Lung (tissue), 12 donors: ENCODE measurements around the gene OR4B1. TPM values are rescaled to one million over a fixed set of nuclear protein-coding genes. Genes with fewer than 3 reads are reported as not detected.
"Not testable (repeated sequence)": the region's sequence is repeated elsewhere in the genome, so short reads cannot be mapped to it uniquely, and the experiment has no call there.

Experiments
- ATAC-seq: fragments of 200-7000 bp; cut with Tn5 transposase; one replicate; pipeline ENCODE4 v1.9.1; 2020; ENCODE audit warnings: moderate number of reproducible peaks; ENCODE audit not compliant: insufficient read depth, low FRiP score
- DNase-seq, 3 donors: peaks; one replicate each; pipeline ENCODE4 v3.0.0-alpha.2; 2013 to 2017
- H3K27ac ChIP-seq, 2 donors: one replicate each; pipeline ENCODE4 v1.5.1; 2013; ENCODE audit warnings: mild to moderate bottlenecking in 2 of 2, moderate library complexity in 2 of 2, control low read depth in 1 of 2, inconsistent platforms in 1 of 2, low read depth in 1 of 2, low read length in 1 of 2
- H3K27me3 ChIP-seq, 3 donors: one replicate each; pipeline ENCODE4 v1.5.1; 2013; ENCODE audit warnings: low read length in 2 of 3; ENCODE audit not compliant: control insufficient read depth in 3 of 3, insufficient read depth in 3 of 3
- H3K36me3 ChIP-seq, 4 donors: one replicate each; pipeline ENCODE4 v1.5.1; 2013; ENCODE audit warnings: low read length in 4 of 4, mild to moderate bottlenecking in 1 of 4, moderate library complexity in 1 of 4; ENCODE audit not compliant: control insufficient read depth in 4 of 4, insufficient read depth in 4 of 4
- H3K4me1 ChIP-seq, 5 donors: one replicate each; pipeline ENCODE4 v1.5.1; 2013; ENCODE audit warnings: low read length in 5 of 5, mild to moderate bottlenecking in 2 of 5, moderate library complexity in 1 of 5; ENCODE audit not compliant: control insufficient read depth in 5 of 5, insufficient read depth in 5 of 5
- H3K4me3 ChIP-seq: one replicate; pipeline ENCODE4 v1.5.1; 2013; ENCODE audit warnings: mild to moderate bottlenecking, control low read depth, moderate library complexity
- H3K9ac ChIP-seq, 2 donors: one replicate each; pipeline ENCODE4 v1.5.1; 2013; ENCODE audit warnings: low read length in 2 of 2, control low read depth in 1 of 2; ENCODE audit not compliant: insufficient read depth in 1 of 2
- H3K9me3 ChIP-seq, 4 donors: one replicate each; pipeline ENCODE4 v1.5.1; 2013; ENCODE audit warnings: low read length in 3 of 4, mild to moderate bottlenecking in 1 of 4, moderate library complexity in 1 of 4; ENCODE audit not compliant: control insufficient read depth in 4 of 4, insufficient read depth in 3 of 4
- WGBS, 2 donors: extraction: QIAGEN DNeasy Blood & Tissue Kit; methylation state at CpG; one replicate each; pipeline ENCODE4 v1.1.7; 2013; 5-methylcytosine and 5-hydroxymethylcytosine counted together
- polyA plus RNA-seq, 2 donors: library from polyadenylated mRNA; stranded (reverse); fragments of 200-250 nt; gene quantifications; one replicate each; pipeline ENCODE4 v1.2.1, GENCODE V29; 2013
- total RNA-seq, 2 donors: library from RNA; depleted of rRNA in 1 of 2; stranded (reverse); fragments of >200 nt in 1 of 2; gene quantifications; one replicate each; pipeline ENCODE4 v1.2.1, GENCODE V29; 2014 to 2021
- TF ChIP-seq, protein P1 (sequence below): IDR thresholded peaks from 2 replicates; pipeline ENCODE4 v1.5.1; 2012; ENCODE audit warnings: mild to moderate bottlenecking; ENCODE audit errors: control extremely low read depth, extremely low read depth
- donor health status: control.
- donor health status: control.
- donor health status: Bipolar disorder and iron deficiency.
- donor health status: healthy.
- donor health status: DM: yes; HTN: yes; CAD: no.

The OR4B1 gene
- total and polyA plus RNA-seq, 4 donors, result not detected

GRCh38 chr11:48207881-48208280 is 8.7 kb upstream of the OR4B1 start:
- H3K9ac ChIP-seq, result no peak overlapping the region
- H3K36me3 ChIP-seq, result no peaks in the 10 kb centered on the region
- ATAC-seq, result no peak
- H3K4me3 ChIP-seq, result no peak overlapping the region
- H3K27ac ChIP-seq, result no peak overlapping the region
- H3K4me1 ChIP-seq, result no peaks in the 10 kb centered on the region
- H3K27me3 ChIP-seq, result no peaks in the 10 kb centered on the region
- no peak for DNase-seq
- TF ChIP-seq, protein P1, sequence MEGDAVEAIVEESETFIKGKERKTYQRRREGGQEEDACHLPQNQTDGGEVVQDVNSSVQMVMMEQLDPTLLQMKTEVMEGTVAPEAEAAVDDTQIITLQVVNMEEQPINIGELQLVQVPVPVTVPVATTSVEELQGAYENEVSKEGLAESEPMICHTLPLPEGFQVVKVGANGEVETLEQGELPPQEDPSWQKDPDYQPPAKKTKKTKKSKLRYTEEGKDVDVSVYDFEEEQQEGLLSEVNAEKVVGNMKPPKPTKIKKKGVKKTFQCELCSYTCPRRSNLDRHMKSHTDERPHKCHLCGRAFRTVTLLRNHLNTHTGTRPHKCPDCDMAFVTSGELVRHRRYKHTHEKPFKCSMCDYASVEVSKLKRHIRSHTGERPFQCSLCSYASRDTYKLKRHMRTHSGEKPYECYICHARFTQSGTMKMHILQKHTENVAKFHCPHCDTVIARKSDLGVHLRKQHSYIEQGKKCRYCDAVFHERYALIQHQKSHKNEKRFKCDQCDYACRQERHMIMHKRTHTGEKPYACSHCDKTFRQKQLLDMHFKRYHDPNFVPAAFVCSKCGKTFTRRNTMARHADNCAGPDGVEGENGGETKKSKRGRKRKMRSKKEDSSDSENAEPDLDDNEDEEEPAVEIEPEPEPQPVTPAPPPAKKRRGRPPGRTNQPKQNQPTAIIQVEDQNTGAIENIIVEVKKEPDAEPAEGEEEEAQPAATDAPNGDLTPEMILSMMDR, result no peak
- WGBS, 2 donors, result 79 to 91% methylated on average over 2 of the region's 2 CpGs
- H3K9me3 ChIP-seq, result no peaks in the 10 kb centered on the region

DNA sequence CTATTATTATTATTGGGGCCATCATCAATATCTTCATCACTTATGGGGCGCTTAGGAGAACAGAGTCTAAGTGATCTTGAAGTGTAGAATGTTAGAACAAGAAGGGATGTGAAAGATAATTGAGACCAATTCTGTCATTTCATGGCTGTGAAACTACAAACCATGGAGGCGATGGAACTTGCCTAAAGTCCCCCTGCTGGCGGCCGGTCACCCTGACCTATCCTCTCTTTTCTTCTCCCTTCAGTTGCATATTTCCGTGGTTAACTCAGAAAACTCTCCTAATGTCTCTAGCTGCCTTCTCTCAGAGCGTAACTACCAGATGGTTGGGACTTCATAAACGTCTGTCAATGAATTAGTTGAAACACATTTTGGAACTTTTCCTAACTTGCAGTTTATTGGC is 6.6 kb upstream of the OR4B1 start:
- DNase-seq (no peak), ATAC-seq (no peak)
- Histone ChIP-seq H3K27me3 (no peaks in the 10 kb centered on the region), H3K27ac (no peak overlapping the region), H3K4me3 (no peak overlapping the region), H3K36me3 (no peaks in the 10 kb centered on the region), H3K4me1 (no peaks in the 10 kb centered on the region), H3K9ac (no peak overlapping the region), H3K9me3 (peaks cover 0 to 2% (median 0%) of the 10 kb centered on the region in 4 donors)
- WGBS, 2 donors, result 34% methylated on average over 7 of the region's 7 CpGs
- TF ChIP-seq, protein P1, result no peak

DNA sequence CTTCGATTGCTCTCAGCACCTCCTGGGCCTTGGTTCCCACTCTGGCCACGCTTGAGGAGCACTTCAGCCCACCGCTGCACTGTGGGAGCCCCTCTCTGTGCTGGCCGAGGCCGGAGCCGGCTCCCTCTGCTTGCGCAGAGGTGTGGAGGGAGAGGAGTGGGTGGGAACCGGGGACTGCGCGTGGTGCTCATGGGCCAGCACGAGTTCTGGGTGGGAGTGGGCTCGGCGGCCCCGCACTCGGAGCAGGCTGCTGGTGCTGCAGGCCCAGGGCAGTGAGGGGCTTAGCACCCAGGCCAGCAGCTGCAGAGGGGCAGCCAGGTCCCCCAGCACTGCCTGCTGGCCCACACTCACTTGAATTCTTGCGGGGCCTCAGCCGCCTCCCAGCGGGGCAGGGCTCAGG is 12.2 kb downstream of the OR4B1 start:
- Histone ChIP-seq H3K9ac (no peak overlapping the region), H3K27me3 (no peaks in the 10 kb centered on the region), H3K36me3 (no peaks in the 10 kb centered on the region), H3K4me1 (no peaks in the 10 kb centered on the region), H3K9me3 (peaks cover 0 to 12% (median 4%) of the 10 kb centered on the region in 4 donors), H3K4me3 (no peak overlapping the region), H3K27ac (no peak overlapping the region)
- TF ChIP-seq, protein P1, result no peak
- DNase-seq (no peak), ATAC-seq (no peak)
- 82 to 89% methylated on average over 18 of the region's 18 CpGs for WGBS, 2 donors

- not testable (repeated sequence) for DNase-seq, H3K4me3 ChIP-seq, H3K27ac ChIP-seq, H3K36me3 ChIP-seq, H3K4me1 ChIP-seq, ATAC-seq, H3K9ac ChIP-seq, H3K27me3 ChIP-seq
- peaks cover 0 to 12% (median 4%) of the 10 kb centered on the region in 4 donors for H3K9me3 ChIP-seq
- whole genome bisulfite sequencing, 2 donors, result 88 to 90% methylated on average over 11 of the region's 11 CpGs
These were observed 13.4 kb downstream of the OR4B1 start for GRCh38 chr11:48230057-48230456.
